22Rv1 (cell line): ENCODE measurements around the gene TLX2.
A peak's percentile ranks its signal among the peaks of the same experiment; 100 is the strongest.

Experiments used
- H3K27ac ChIP-seq: fragments of 450-650 bp; 2 replicates; pipeline ENCODE4 v1.5.1; 2017
- CTCF ChIP-seq: fragments of 450-650 bp; IDR thresholded peaks from 2 replicates; pipeline ENCODE4 v1.5.1; 2017; ENCODE audit warnings: mild to moderate bottlenecking
- ZFX ChIP-seq: fragments of 450-650 bp; IDR thresholded peaks from 2 replicates; pipeline ENCODE4 v1.6.1; 2017; ENCODE audit warnings: antibody characterized with exemption, borderline replicate concordance

The TLX2 gene

GRCh38 chr2:74514368-74515270 is at the start of gene TLX2:
TLX2 (plus strand) TSS chr2:74514450; CDS start chr2:74514807, 357 bp downstream.
- H3K27ac ChIP-seq, result peak within 1 kb of the TSS; percentile 44
- TF ChIP-seq CTCF (no peak), ZFX (no peak)

GRCh38 chr2:74470742-74471141 is 43.5 kb upstream of the TLX2 start:
- peak overlapping the region; percentile 99 for H3K27ac ChIP-seq

- TF ChIP-seq ZFX, result no peak
- peak overlapping the region; percentile 99 for H3K27ac ChIP-seq
Measured at GRCh38 chr2:74471332-74472065, 42.8 kb upstream of the TLX2 start.

- TF ChIP-seq CTCF (no peak), ZFX (no peak)
- H3K27ac ChIP-seq, result peak within 1 kb of the TSS; percentile 99
Measured at GRCh38 chr2:74472086-74472944, 41.9 kb upstream of the TLX2 start, which contains the start of gene MRPL53. MRPL53 (minus strand) TSS chr2:74472680; CDS start chr2:74472660, 20 bp downstream.

GRCh38 chr2:74472945-74473258 is 41.3 kb upstream of the TLX2 start:
- H3K27ac ChIP-seq, result peak overlapping the region; percentile 99
- TF ChIP-seq CTCF, result no peak
- TF ChIP-seq ZFX, result no peak

- no peak for TF ChIP-seq ZFX
- TF ChIP-seq CTCF, result no peak
- H3K27ac ChIP-seq, result no peak overlapping the region
Measured at GRCh38 chr2:74474481-74474880, 39.8 kb upstream of the TLX2 start.

GRCh38 chr2:74474899-74475298 is 39.4 kb upstream of the TLX2 start:
- TF ChIP-seq ZFX (no peak), CTCF (peak; percentile 29)
- no peak overlapping the region for H3K27ac ChIP-seq

GRCh38 chr2:74481431-74481830 is 32.8 kb upstream of the TLX2 start:
- TF ChIP-seq ZFX, result no peak
- no peak for TF ChIP-seq CTCF
- H3K27ac ChIP-seq, result peak overlapping the region; percentile 84
